ENCODE results near the gene LEUTX.
"Not testable (repeated sequence)": the region's sequence is repeated elsewhere in the genome, so short reads cannot be mapped to it uniquely, and the experiment has no call there.

The LEUTX gene

DNA sequence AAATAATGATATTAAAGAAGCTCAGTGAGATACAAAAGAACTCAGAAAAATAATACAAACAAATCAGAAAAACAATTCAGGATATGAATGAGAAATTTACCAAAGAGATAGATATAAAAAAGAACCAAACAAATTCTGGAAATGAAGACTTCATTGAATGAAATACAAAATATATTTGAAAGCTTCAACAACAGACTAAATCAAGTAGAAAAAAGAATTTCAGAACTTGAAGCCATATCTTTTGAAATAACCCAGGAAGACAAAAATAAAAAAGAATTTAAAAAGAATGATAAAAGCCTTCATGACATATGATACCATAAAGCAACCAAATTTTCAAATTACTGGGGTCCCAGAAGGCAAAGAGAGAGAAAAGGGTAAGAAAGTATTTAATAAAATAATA lies 9.6 kb downstream of the LEUTX start:
- no peak for DNase-seq

DNA sequence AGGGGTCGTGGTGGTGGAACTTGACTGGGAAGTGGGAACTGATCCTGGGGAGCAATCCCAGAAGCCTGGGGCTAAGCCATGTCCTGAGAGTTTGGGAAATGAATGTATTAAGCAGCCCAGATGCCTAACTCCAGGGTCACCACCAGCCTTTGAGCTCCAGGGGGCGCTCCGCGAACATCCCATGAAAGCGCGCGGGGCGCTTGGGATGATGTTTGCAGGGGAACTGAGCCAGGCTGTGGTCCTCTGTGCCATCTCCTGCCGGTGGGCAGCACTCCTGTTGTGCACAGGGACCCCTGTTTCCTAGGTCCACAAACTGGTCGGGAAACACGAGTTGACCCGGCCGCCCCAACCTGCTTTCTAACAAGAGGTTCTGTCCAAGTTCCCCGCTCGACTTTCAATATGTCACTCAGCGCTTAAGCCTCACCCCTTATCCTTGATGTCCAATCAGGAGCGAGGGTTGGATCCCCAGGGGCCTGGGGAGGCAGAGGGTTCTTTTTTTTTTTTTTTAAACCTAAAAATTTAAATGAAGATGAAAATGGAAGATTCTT lies 14.4 kb downstream of the LEUTX start:
- DNase-seq, result peak; percentile 29

DNA sequence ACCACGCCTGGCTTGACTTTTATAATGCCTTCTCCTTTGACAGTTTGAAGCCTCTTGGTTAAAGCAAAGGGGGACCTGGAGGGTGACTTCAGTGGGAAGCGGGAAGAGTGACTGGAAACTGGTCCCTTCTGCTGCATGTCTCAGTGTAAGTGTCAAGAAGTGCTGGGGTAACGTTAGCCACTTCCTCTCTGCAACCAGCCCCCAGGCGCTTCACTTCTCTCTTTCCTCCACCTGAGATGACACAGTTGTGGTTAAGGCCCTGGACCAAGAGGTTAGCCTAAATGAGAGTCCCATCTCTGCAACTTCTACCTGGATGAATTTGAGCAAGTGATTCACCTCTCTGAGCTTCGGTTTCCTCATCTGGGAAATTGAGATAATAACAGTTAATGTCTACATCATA lies 16.3 kb downstream of the LEUTX start:
- no peak for DNase-seq

DNA sequence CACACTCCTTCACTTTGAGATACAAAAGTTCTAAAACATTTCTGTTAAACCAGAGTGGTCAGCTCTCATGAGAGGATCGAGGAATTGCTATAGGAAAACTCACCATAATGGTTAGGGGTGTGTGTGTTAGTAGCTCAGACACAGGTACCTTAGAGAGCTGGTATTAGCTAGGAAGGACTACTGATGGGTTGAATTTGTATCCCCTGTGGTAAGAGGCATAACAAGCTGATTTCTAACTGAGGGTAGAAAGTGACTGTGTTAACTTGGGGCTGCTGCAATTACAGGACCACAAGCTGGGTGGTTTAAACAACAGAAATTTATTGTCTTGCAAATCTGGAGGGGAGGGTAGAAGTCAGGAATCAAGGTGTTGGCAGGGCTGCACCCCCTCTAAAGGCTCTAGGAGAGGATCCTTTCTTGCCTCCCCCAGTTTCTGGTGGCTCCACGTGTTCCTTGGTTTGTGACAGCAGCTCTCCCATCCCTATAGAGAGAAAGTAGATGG lies 17.4 kb downstream of the LEUTX start:
- DNase-seq, result no peak

DNA sequence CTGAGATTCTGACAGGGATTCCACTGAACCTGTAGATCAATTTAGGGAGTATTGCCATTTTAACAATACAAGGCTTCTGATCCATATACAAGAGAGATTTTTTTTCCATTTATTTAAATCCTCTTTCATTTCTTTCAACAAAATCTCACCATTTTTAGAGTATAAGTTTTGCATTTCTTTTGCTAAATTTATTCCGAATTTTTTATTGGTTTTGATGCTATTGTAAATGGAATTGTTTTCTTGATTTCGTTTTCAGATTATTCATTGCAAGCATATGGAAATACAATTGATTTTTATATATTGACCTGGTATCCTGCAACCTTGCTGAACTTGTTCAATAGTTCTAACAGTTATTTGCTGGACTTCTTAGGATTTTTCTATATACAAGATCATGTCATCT lies 18.4 kb downstream of the LEUTX start:
- no peak for DNase-seq

DNA sequence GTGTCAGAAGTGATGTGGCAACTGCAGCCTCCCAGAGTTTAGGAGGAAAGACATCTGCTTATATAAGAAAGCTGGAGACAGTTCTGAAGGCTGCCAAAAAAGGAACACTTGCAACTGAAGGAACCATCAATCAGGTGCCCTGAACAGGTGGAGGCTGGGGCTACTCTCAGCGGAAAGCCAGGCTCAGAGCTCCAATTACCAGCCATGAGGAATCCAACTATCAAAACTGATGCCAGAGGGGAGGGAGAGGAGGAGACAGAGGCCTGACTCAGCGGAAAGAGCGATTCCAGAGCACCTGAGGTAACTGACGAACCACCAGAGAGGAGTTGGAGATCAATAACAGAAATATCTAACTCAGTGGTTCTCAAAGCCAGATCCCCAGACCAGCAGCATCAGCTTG lies 24.3 kb downstream of the LEUTX start:
- no peak for DNase-seq

DNA sequence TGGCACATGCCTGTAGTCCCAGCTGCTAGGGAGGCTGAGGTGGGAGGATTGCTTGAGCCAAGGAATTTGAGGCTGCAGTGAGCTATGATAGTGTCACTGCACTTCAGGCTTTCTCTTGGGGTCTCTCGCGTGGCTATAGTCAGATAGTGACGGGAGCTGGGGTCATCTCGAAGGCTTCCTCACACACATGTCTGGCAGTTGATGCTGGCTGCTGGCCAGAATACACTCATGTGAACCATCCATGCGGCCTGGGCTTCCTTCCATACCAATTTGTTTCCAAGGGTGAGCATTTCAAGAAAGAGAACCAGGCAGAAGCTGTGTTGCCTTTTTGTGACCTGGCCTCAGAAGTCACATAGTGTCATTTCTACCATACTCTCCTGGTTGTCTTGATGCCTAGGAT lies 26.4 kb downstream of the LEUTX start:
- no peak for DNase-seq

DNA sequence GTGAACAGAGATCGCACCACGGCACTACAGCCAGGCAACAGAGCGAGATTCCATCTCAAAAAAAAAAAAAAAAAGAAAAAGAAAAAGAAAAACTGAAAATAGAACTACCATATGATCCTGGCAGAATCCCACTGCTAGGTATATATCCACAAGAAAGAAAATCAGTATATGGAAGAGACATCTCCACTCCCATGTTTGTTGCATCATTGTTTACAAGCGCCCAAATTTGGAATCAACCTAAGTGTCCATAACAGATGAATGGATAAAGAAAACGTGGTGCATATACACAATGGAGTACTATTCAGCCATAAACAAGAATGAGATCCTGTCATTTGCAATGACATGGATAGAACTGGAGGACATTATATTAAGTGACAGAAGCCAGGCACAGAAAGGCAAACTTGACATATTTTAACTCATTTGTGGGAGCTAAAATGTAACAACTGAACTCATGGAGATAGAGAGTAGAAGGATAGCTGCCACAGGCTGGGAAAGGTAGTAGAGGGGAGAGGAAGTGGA lies 29.3 kb downstream of the LEUTX start:
- no peak for DNase-seq

DNA sequence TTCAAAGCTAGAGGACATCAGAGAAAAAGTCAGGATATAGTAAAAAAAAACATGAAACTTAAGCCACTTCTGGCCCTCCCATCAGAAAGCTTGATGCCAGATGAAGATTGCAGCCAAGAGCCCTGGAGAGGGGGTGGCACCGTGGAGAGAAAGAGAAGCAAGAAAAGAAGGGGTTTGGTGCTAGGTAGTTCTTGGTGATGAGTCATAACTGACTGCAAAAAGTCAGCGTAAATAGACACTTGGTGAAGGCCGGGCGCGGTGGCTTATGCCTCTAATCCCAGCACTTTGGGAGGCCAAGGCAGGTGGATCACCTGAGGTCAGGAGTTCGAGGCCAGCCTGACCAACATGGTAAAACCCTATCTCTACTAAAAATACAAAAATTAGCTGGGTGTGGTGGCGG lies 30.0 kb downstream of the LEUTX start:
- not testable (repeated sequence) for DNase-seq

DNA sequence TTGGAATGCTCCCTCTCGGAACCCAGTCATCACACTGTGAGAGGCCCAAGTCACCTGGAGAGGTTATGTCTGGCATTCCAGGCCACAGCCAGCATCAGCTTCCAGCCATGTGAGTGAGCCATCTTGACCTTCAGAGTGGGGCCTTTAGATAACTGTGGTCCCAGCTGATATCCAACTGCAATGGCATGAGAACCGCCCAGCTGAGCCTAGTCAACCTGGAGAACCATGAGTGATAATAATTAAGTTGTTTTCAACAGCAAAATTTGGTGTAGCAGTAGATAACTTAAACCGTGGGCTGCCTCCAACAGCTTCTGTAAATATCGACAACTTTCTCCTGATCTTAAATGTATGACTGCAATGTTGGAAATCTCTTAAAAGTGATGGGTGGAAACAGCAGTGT lies 30.7 kb downstream of the LEUTX start:
- no peak for DNase-seq

DNA sequence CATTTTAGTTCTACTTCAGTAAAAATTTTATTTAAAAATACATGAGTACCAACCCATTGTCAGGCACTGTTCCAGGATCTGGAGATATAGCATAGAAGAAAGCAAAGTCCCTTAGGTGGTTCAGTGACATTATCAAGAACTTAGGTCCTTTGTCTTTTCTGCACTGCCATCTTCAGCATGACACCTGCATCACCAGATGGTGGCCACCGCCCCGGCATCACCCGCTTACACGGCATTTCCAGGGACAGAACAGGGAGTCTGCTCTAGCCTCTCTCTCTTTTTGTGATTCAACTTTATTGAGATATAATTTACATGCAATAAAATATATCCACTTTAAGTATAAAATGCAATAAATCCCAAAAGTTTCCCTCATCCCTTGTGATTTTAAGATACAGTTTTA lies 31.8 kb downstream of the LEUTX start:
- no peak for DNase-seq

DNA sequence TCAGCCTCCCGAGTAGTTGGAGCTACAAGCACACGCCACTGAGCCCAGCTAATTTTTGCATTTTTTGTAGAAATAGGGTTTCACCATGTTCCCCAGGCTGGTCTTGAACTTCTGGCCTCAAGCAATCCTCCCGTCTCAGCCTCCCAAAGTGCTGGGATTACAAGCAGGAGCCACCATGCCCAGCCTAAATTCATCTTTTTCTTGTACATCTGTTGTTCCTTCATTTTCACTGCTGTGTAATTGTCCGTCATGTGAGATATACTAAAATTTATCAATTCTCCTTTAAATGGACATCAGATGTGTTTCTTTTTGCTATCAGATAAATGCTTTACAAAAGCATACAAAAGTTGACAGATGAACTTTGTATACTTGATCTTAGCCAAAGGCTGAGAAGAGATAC lies 32.4 kb downstream of the LEUTX start:
- DNase-seq, result no peak

DNA sequence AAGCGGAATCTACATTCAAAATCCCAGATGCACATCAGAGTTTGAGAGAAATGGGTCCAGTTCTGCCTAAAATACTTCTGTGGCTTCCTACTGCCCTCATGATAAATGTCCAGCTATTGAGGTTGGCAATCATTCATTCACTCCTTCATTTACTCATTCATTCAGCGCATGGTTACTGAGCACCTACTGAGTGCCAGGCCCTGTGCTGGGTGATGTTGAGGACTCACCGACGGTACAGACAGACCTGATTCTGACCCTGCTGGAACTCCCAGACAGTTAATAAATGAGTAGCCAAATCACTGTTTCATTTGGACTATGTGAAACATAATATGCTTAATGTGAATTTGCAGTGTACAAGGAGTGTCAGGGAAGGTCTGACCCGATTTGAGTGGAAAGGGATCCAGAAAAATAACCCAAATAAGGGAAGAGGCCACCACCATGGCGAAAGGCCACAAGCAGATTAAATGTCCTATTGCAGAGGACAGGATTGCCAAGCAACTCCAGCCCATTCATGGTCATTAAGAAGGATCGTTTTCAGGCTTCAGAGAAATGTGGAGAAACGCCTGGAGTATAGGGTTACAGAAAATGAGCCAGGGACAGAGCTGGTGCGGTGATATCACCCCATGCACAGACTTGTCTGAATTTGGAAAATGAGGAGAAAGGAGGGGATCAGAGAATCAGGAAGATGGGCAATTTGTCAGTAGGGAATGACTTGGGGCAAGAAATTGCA lies 34.8 kb downstream of the LEUTX start:
- no peak for DNase-seq

DNA sequence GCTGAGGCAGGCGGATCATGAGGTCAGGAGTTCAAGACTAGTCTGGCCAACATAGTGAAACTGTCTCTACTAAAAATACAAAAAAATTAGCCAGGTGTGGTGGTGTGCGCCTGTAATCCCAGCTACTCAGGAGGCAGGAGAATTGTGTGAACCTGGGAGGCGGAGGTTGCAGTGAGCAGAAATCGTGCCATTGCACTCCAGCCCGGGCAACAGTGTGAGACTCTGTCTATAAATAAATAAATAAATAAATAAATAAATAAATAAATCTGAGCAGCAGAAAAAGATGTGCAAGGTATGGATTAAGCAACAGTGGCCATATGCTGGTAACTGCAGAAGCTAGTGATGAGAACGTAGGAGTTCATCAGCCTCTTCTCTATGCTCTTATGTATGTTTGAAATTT lies 35.5 kb downstream of the LEUTX start:
- DNase-seq, result not testable (repeated sequence)

DNA sequence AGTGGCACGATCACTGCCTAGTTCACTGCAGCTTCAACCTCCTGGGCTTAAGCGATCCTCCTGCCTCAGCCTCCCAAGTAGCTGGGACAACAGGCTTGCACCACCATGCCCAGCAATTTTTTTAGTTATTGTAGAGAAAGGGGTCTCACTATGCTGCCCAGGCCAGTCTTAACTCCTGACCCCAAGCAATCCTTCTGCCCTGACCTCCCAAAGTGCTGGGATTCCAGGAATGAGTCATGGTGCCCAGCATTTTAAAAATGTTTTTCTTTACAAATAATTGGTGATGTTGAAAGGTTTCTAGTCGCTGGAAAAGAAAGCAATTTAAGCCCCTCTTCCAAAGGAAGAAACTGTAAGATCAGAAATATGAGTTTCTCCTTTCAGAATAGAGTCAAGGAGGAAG lies 35.9 kb downstream of the LEUTX start:
- no peak for DNase-seq

DNA sequence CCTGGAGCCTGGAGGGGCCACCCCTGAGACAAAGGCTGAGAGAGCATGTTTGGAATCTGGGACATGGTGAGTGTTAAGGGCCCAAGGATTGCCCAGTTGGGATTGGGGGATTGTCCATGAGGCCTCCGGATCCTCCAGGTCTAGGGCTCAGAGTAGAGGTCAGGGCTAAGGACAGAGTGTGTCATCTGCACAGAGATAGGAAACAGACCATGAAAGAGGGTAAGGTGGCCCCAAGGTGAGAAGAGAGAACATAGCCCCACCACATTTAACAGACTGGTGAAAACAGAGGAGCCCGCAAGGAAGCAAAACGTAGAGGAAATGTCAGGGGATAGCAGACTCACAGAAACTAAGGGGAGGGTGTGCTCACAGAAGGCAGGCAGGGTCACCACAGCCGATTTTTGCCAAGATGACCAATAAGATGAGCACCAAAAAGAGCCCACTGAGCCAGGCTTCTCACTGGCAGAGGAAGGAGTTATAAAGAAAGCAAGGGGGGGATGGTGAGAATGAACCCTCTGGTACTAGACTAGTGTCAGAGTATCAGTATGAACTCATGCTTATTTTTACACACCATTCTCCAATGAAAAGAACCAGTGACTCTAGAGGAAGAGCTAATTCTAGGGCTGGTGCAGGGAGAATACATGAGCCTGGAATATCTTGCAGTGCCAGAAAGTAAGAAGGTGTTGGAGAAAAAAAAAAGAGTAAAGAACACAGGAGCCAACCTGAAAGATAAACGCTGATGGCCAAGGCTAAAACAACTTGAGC lies 37.8 kb downstream of the LEUTX start:
- no peak for DNase-seq

DNA sequence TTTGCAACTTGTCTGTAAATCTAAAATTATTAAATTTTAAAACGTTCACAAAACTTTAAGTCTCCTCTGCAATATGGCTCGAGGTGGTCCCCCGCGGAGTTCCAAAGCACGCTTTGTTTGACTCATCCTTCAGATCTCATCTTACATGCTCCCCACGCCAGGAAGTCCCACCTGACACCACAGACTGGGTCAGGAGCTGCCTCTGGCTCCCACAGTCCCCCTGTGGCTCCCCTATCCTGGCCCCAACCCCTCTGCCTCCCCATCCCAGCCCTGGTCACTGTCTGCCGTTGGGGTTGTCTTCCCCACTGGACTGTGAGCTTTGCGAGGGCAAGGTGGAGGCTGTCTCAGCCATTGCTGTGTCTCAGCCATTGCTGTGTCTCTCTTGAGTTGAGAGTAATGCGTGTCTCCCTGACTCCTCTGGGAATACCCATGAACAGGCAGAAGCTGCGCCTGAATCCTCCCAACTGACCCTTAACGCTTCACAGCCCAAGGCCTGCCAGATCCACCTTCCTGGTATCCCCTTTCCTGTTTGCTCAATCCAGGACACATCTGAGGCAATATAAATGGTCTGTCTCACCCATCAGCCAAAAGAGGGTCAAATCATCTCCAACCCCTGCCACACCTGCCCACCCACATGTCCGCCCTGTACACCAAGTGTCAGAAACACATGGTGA lies 39.4 kb downstream of the LEUTX start:
- DNase-seq, result no peak

DNA sequence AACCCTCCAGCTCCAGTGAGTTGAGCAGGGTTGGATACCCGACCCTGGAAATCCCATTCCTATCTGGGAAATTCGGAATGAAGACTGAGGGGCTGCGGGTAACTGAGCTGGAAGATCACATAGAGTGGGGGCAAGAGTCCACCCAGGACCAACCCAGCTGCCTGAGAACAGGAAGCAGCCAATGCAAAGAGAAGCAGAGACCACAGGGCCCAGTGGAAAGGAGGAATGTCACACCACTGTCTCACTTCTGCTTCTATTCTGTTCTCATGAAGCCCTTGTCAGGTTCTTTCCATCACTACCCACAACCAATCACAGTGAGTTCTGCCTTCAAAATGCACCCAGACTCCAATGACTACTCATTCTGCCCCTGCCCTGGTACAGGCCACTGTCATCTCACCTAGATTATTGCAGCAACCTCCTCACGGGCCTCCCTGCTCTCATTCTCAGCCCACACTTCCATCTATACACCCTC lies 40.0 kb downstream of the LEUTX start:
- no peak for DNase-seq

DNA sequence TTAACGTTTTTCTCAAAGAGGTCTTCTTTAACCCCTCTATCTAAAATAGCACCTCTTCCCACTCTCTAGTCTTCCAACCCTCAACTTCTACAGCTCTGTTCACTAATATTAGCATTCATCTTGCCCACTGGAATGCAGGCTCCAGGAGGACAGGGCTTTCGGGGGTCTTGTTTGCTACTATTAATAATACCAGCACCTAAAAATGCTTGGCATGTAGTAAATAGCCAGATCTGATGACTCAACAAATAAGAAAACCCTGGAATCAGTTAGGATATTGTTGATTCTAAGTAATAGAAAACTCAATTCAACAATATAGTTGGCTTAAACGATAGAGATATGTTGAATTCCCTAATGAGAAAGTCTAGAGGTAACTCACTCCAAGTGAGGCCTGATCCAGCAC lies 41.1 kb downstream of the LEUTX start:
- no peak for DNase-seq

DNA sequence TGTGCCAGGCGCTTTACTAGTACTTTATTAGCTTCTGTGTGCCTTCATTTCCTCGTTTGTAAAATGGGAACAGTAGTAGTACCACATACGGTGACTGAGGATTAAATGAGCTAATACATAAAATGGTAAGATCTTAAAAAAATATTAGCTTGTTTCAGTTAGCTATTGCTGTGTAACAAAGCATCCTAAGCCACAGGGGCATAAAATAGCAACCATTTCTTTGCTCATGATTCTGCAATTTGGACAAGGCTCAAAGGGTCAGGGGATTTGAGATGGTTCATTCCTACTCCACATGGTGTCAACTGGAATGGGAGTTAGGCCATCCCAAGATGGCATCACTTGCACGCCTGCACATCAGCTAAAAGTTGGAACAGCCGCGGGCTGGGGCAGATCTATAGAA lies 42.0 kb downstream of the LEUTX start:
- DNase-seq, result no peak

DNA sequence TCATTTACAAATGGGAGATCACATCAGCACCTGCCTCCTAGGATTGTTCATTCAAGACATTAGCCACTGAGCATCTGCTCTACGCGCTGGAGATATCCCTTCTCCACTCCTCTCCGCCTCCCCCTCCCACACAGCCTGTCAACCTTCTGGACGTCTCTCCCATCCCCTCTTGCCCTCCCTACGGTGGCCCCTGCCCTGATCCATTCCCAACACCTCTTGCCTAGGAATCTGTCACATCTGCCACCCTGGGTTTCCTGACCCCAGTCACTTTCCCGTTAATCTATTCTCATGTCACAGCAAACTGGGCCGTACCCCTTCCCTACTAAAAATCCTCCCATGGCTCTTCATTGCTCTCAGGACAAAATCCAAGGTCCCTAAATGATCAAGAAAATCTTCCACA lies 45.0 kb downstream of the LEUTX start:
- DNase-seq, result no peak

DNA sequence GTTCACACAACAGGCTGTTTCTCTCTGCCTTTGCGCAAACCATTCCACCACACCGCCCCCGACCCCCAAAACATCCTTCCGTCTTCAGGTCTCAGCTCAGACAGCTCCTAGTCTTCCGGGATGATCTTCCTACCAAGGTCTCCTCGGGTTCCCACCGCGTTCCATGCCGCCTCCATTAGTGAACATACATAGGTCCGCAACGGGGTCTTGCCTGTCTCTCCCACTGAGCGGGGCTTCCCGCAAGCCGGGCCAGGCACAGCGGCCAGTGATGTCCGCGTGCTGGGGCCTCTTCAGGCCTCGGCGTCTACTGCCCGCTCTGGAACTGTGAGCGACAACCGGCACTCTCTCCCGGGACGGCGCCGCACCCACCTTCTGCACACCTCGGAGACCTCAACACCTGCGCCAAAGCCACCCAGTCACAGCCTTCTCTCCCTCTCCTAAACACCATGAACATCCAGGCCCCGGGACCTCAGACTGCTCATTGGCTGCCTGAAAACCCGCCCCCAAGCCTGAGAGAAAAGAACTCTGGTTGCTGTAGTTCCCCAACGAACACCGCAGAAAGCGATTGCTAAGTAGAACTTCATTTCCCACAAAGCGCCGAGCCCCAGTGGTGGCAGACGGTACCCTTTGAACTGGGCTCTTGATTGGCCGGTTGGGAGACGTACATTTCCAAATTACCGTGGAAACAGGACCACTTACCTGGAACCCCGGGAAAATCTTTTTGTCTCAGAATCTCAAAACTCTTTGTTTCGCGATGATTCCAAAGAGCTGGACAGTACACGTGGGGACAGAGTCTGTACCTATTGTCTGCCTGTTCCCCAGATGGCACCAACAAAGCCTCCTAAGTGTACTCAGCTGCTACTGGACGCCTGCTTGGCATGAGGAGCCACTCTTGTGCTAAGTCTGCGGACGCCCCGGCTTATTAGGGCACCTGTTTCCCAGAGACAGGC lies 45.8 kb downstream of the LEUTX start:
- DNase-seq, result peak; percentile 90

All from NCI-H1436 treated with DMSO at 0.1 percent for 48 hours (cell line).